ENCODE results near the gene GPAM. TPM values are rescaled to one million over a fixed set of nuclear protein-coding genes. Genes with fewer than 3 reads are reported as not detected.
A peak's percentile ranks its signal among the peaks of the same experiment; 100 is the strongest.

Gene GPAM
- total and polyA plus RNA-seq, 10 of the 15 experiments (the other 5 are each of a cell fraction or from before 2014, with no cell fraction given) = 3.3 to 9.4 (median 7.4) TPM

DNA sequence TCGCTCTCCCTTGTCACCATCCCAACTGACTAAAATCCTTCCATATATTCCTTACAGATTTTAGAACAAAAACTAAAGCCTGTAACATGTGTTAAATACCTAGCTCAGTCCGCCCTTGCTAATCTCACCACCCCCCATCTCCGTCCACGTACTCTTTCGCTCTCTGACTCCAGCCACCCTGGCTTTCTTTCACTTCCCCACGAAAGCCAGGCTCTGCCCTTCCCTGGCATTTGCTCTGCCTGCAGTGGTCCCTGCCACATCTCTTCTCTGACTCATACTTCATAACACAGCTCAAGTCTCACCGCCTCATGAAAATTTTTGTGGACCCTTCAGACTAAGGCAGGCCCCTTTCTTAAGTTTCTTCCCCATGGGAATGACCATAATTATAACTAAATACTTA is 11.7 kb upstream of the GPAM start:
- no peaks in the 10 kb centered on the region for H3K9me3 ChIP-seq (replicated peaks; ENCODE audit: control insufficient read depth, insufficient read depth, low read length)
- CTCF ChIA-PET = interaction anchor here (1.4 to 1.7 kb wide), 2 partner anchors 9 to 58 kb away, joined by 3 to 4 read pairs; no protein-coding TSS in a partner anchor
- H3K27ac ChIP-seq (ENCODE audit: control insufficient read depth, insufficient read depth) = no peak overlapping the region
- no peak for TF ChIP-seq NFXL1 (IDR thresholded peaks at IDR 0.05; ENCODE audit: borderline replicate concordance)
- TF ChIP-seq SPI1 (IDR thresholded peaks at IDR 0.05; ENCODE audit: borderline replicate concordance, insufficient read depth, low read depth, low read length) = peak; percentile 24; the same call in 1 of the 2 replicates
- RAD21 ChIA-PET (ENCODE audit: unreplicated experiment) = no interaction called here
- no peak overlapping the region for H2AFZ ChIP-seq (ENCODE audit: control insufficient read depth, low read depth, low read length)
- H3K9ac ChIP-seq (ENCODE audit: control insufficient read depth, insufficient read depth, low read length) = no peak overlapping the region
- H4K20me1 ChIP-seq (ENCODE audit: control insufficient read depth, insufficient read depth) = no peaks in the 10 kb centered on the region
- no peak overlapping the region for H3K4me3 ChIP-seq
- in situ Hi-C loops (cut with MboI) (no loop called here), intact Hi-C loops (cut with micrococcal nuclease; ENCODE audit: unreplicated experiment) (no loop called here)
- no peaks in the 10 kb centered on the region for H3K4me1 ChIP-seq (ENCODE audit: control insufficient read depth, insufficient read depth, low read length)
- H3K36me3 ChIP-seq (ENCODE audit: control insufficient read depth in 2 of 2, insufficient read depth in 2 of 2, low read length in 1 of 2) = no peaks in the 10 kb centered on the region
- BruUV-seq (replicated peaks) = no TSS peak
- 58% methylated on average over 7 of the region's 7 CpGs for WGBS (ENCODE audit: insufficient coverage, insufficient replicate concordance, low lambda C conversion rate, missing lambda C conversion rate)
- FAIRE-seq (no peak), ATAC-seq (peak; percentile 52), DNase-seq (ENCODE audit: low read depth, low spot score) (no peak)
- POLR2A ChIA-PET = interaction anchor here (0.6 to 1.1 kb wide), 2 partner anchors 17 to 166 kb away, joined by 3 to 6 read pairs; no protein-coding TSS in a partner anchor
- H3K27me3 ChIP-seq (replicated peaks in 1 of 2; ENCODE audit: control insufficient read depth in 2 of 2, insufficient read depth in 2 of 2, low read length in 1 of 2) = no peaks in the 10 kb centered on the region
- no peak overlapping the region for H3K4me2 ChIP-seq (ENCODE audit: control insufficient read depth, insufficient read depth)
- SMC1A ChIA-PET (ENCODE audit: uncharacterized antibody, unreplicated experiment) = interaction anchor here (3.0 kb wide), 1 partner anchor 11 kb away, joined by 11 read pairs; the partner anchor contains the start of gene GPAM
- no peaks in the 10 kb centered on the region for H3K79me2 ChIP-seq (ENCODE audit: control insufficient read depth, insufficient read depth, low read length)

- SMC1A ChIA-PET (ENCODE audit: uncharacterized antibody, unreplicated experiment) = interaction anchor here (0.9 kb wide), 1 partner anchor 11 kb away, joined by 3 read pairs; no protein-coding TSS in a partner anchor
- no peak for DNase-seq (ENCODE audit: low read depth, low spot score)
- in situ Hi-C loops (cut with MboI) = no loop called here
- POLR2A ChIA-PET = no interaction called here
- no peak overlapping the region for H2AFZ ChIP-seq (ENCODE audit: control insufficient read depth, low read depth, low read length)
- no peak overlapping the region for H3K4me3 ChIP-seq
- 57% methylated on average over 6 of the region's 6 CpGs for WGBS (ENCODE audit: insufficient coverage, insufficient replicate concordance, low lambda C conversion rate, missing lambda C conversion rate)
- no peak for ATAC-seq
- no peaks in the 10 kb centered on the region for H4K20me1 ChIP-seq (ENCODE audit: control insufficient read depth, insufficient read depth)
- TF ChIP-seq RAD51 (IDR thresholded peaks at IDR 0.05) = no peak
- no peak for TF ChIP-seq ZNF207 (IDR thresholded peaks at IDR 0.05; ENCODE audit: borderline replicate concordance)
- no peak for TF ChIP-seq SKIL (IDR thresholded peaks at IDR 0.05; ENCODE audit: low read depth, poor library complexity, severe bottlenecking)
- TF ChIP-seq IKZF2 (IDR thresholded peaks at IDR 0.05) = no peak
- no peak for TF ChIP-seq ATF7 (IDR thresholded peaks at IDR 0.05; ENCODE audit: low read depth)
- no peak for TF ChIP-seq MTA3 (IDR thresholded peaks at IDR 0.05; ENCODE audit: borderline replicate concordance, low read length)
- TF ChIP-seq HDAC2 (IDR thresholded peaks at IDR 0.05) = no peak
- no peak for TF ChIP-seq ZNF274 (IDR thresholded peaks at IDR 0.05; ENCODE audit: insufficient read depth, insufficient read length)
- no peak for TF ChIP-seq SUPT20H (IDR thresholded peaks at IDR 0.05; ENCODE audit: borderline replicate concordance, control insufficient read depth, low read depth, low read length)
- no peak overlapping the region for H3K27ac ChIP-seq (ENCODE audit: control insufficient read depth, insufficient read depth)
- H3K36me3 ChIP-seq (ENCODE audit: control insufficient read depth in 2 of 2, insufficient read depth in 2 of 2, low read length in 1 of 2) = no peaks in the 10 kb centered on the region
- RAD21 ChIA-PET (ENCODE audit: unreplicated experiment) = no interaction called here
- no peak for FAIRE-seq
- intact Hi-C loops (cut with micrococcal nuclease; ENCODE audit: unreplicated experiment) = no loop called here
- BruUV-seq (replicated peaks) = no TSS peak
- H3K27me3 ChIP-seq (replicated peaks in 1 of 2; ENCODE audit: control insufficient read depth in 2 of 2, insufficient read depth in 2 of 2, low read length in 1 of 2) = no peaks in the 10 kb centered on the region
- H3K4me2 ChIP-seq (ENCODE audit: control insufficient read depth, insufficient read depth) = no peak overlapping the region
- CTCF ChIA-PET = interaction anchor here (1.1 to 2.0 kb wide), 2 partner anchors 9 to 27 kb away, joined by 3 to 6 read pairs; no protein-coding TSS in a partner anchor
- H3K4me1 ChIP-seq (ENCODE audit: control insufficient read depth, insufficient read depth, low read length) = no peaks in the 10 kb centered on the region
- H3K9me3 ChIP-seq (replicated peaks; ENCODE audit: control insufficient read depth, insufficient read depth, low read length) = peaks cover under 1% of the 10 kb centered on the region; the same call in 1 of the 3 replicates
- H3K9ac ChIP-seq (ENCODE audit: control insufficient read depth, insufficient read depth, low read length) = no peak overlapping the region
- no peaks in the 10 kb centered on the region for H3K79me2 ChIP-seq (ENCODE audit: control insufficient read depth, insufficient read depth, low read length)
Observed at GRCh38 chr10:112191791-112192190, 8.2 kb upstream of the GPAM start.
